ENCODE results near the gene VAV2. TPM values are rescaled to one million over a fixed set of nuclear protein-coding genes. Genes with fewer than 3 reads are reported as not detected.

Gene VAV2
- polyA plus RNA-seq, 1 of the 3 experiments (the other 2 are of a cell fraction): 14.9 TPM

DNA sequence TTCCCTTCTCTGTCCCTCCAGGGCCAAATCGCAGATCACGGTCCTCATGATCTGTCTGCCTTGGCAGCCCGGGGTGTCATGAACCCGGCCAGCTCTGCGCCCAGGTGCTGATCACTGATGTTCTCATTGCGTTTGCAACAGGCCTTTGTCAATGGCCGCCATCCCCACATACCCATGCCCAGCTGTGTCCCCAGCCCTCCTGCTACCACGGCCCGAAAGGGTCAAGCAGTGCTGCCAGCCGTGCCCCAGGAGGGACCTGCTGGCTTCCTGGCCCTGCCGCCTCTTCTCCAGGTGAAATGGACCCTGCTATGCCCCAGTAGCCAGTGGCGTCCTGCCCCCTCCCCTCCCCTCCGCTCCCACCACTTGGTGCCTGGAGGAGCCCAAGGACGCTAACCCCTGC is 12.8 kb upstream of the VAV2 start (continued):
- no peak for TF ChIP-seq USF2 (IDR thresholded peaks at IDR 0.05; ENCODE audit: borderline replicate concordance, low read depth, low read length)
- TF ChIP-seq GABPA (IDR thresholded peaks at IDR 0.05; ENCODE audit: low read depth): no peak
- no peak for TF ChIP-seq IRF3 (IDR thresholded peaks at IDR 0.05; ENCODE audit: low read depth, low read length)
- no peak for TF ChIP-seq RXRA (IDR thresholded peaks at IDR 0.05; ENCODE audit: borderline replicate concordance, low read depth)

GRCh38 chr9:134004131-134004873 is 12.2 kb upstream of the VAV2 start:
- Histone ChIP-seq H3K9ac (no peak overlapping the region), H4K20me1 (ENCODE audit: insufficient read depth) (no peaks in the 10 kb centered on the region), H3K36me3 (replicated peaks in 1 of 2; ENCODE audit: control insufficient read depth in 1 of 2, insufficient read depth in 2 of 2, low read length in 1 of 2) (no peaks in the 10 kb centered on the region), H3K4me3 (ENCODE audit: low read depth in 2 of 2, low read length in 1 of 2) (no peak overlapping the region), H3K9me2 (no peaks in the 10 kb centered on the region), H3K27me3 (ENCODE audit: insufficient read depth) (no peaks in the 10 kb centered on the region), H3F3A (replicated peaks; ENCODE audit: insufficient read depth) (no peaks in the 10 kb centered on the region), H3K4me2 (no peak overlapping the region), H2AFZ (ENCODE audit: low read depth) (no peak overlapping the region), H3K27ac (ENCODE audit: low read depth in 2 of 2, low read length in 1 of 2) (no peak overlapping the region), H3K4me1 (ENCODE audit: control insufficient read depth in 1 of 2, insufficient read depth in 2 of 2, low read depth in 1 of 2, low read length in 1 of 2) (peaks cover 0 to 11% of the 10 kb centered on the region in 2 experiments; a peak in 1 of 4 replicates), H3K79me2 (ENCODE audit: insufficient read depth) (no peaks in the 10 kb centered on the region), H3K9me3 (no peaks in the 10 kb centered on the region)
- ChIA-PET POLR2A (interaction anchor here (0.8 kb wide), 1 partner anchor 130 kb away, joined by 3 read pairs; no protein-coding TSS in a partner anchor), CTCF (interaction anchor here (0.7 to 7.3 kb wide), 5 partner anchors 10 to 261 kb away, joined by 3 to 72 read pairs (median 6); no protein-coding TSS in a partner anchor)
- no peak for DNase-seq
- TF ChIP-seq MEF2A (IDR thresholded peaks at IDR 0.05; ENCODE audit: borderline replicate concordance, low read depth): no peak
- TF ChIP-seq CHD2 (IDR thresholded peaks at IDR 0.05; ENCODE audit: low read length, partially characterized antibody): no peak
- TF ChIP-seq GATA2 (CRISPR knock-in tag; IDR thresholded peaks at IDR 0.05): no peak
- TF ChIP-seq YY1 (IDR thresholded peaks at IDR 0.05; ENCODE audit: low read depth): no peak
- no peak for TF ChIP-seq EP300 (IDR thresholded peaks at IDR 0.05; ENCODE audit: borderline replicate concordance in 1 of 2, low read depth in 1 of 2, low read length in 1 of 2)
- no peak for TF ChIP-seq POLR2AphosphoS5 (IDR thresholded peaks at IDR 0.05; ENCODE audit: low read depth, low read length)
- TF ChIP-seq RCOR1 (IDR thresholded peaks at IDR 0.05; ENCODE audit: low read length): no peak
- no peak for TF ChIP-seq EZH2phosphoT487 (IDR thresholded peaks at IDR 0.05; ENCODE audit: borderline replicate concordance, low read depth)
- TF ChIP-seq TEAD4 (IDR thresholded peaks at IDR 0.05; ENCODE audit: borderline replicate concordance, insufficient read depth): no peak
- TF ChIP-seq, protein P1, sequence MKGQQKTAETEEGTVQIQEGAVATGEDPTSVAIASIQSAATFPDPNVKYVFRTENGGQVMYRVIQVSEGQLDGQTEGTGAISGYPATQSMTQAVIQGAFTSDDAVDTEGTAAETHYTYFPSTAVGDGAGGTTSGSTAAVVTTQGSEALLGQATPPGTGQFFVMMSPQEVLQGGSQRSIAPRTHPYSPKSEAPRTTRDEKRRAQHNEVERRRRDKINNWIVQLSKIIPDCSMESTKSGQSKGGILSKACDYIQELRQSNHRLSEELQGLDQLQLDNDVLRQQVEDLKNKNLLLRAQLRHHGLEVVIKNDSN (IDR thresholded peaks at IDR 0.05; ENCODE audit: borderline replicate concordance, low read depth): no peak
- TF ChIP-seq MXI1 (IDR thresholded peaks at IDR 0.05; ENCODE audit: low read depth, low read length): no peak
- no peak for TF ChIP-seq FOXM1 (IDR thresholded peaks at IDR 0.05; ENCODE audit: low read depth)
- TF ChIP-seq, protein P2, sequence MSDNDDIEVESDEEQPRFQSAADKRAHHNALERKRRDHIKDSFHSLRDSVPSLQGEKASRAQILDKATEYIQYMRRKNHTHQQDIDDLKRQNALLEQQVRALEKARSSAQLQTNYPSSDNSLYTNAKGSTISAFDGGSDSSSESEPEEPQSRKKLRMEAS (IDR thresholded peaks at IDR 0.05; ENCODE audit: low read depth): no peak
- 58% methylated on average over 5 of the region's 20 CpGs for WGBS (ENCODE audit: low lambda C conversion rate)

Data from SK-N-SH (cell line).